DND-41 (cell line): Measurements from ENCODE around the gene ALOX12B.

Experiments used
- CTCF ChIP-seq: IDR thresholded peaks from 2 replicates; pipeline ENCODE4 v1.5.1; 2012; ENCODE audit warnings: borderline replicate concordance, low read length, moderate library complexity, mild to moderate bottlenecking; ENCODE audit not compliant: poor library complexity, severe bottlenecking; ENCODE audit errors: extremely low read depth
- EZH2 ChIP-seq: IDR thresholded peaks from 3 replicates; pipeline ENCODE4 v1.6.1; 2012; ENCODE audit warnings: borderline replicate concordance, low read depth, mild to moderate bottlenecking, moderate library complexity, low read length, inconsistent platforms; ENCODE audit not compliant: severe bottlenecking

- TF ChIP-seq CTCF (no peak), EZH2 (no peak)
Observed at GRCh38 chr17:8108972-8109660, 21.6 kb upstream of the ALOX12B start.
